ENCODE data around the gene COIL.
A peak's percentile ranks its signal among the peaks of the same experiment; 100 is the strongest.
"Not testable (repeated sequence)": the region's sequence is repeated elsewhere in the genome, so short reads cannot be mapped to it uniquely, and the experiment has no call there.

The COIL gene

DNA sequence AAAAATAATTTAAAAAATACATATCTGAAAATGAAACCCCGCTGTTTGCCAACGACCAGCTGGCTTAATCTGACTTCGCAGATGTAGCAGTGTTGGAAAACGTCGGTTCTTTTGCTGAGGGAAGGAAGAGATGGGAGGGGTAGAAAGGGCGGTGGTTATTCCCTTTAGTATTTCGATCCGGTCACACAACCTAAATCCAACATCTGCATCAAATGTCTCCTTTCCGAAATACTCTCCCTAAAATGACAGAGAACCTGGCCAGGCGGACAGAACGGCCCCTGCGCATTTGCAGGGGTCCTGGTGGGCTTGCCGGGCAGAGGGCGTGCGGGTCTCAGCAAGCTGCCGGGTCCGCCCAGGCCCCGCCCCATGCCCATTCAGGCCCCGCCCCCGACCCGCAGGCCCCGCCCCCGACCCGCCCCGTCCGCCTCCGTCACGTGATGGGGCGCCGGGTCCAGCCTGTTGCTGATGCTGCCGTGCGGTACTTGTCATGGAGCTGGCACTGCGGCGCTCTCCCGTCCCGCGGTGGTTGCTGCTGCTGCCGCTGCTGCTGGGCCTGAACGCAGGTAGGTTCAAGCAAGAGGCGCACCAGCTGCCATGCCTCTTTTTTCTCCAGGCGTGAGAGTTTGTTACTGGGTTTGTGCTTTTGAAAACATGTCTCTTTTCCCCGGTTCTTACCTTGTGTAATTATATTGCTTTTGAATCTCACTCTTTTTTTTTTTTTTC lies 17.0 kb upstream of the COIL start, which contains the start of gene SCPEP1:
Gene SCPEP1 (plus strand): TSS at position 459 of the 723 bp plus-strand sequence. CDS start 29 bp downstream, at position 488.
- peak; percentile 84 for DNase-seq

- no peak for DNase-seq
Measured at GRCh38 chr17:56976941-56977608, 16.2 kb upstream of the COIL start.

DNA sequence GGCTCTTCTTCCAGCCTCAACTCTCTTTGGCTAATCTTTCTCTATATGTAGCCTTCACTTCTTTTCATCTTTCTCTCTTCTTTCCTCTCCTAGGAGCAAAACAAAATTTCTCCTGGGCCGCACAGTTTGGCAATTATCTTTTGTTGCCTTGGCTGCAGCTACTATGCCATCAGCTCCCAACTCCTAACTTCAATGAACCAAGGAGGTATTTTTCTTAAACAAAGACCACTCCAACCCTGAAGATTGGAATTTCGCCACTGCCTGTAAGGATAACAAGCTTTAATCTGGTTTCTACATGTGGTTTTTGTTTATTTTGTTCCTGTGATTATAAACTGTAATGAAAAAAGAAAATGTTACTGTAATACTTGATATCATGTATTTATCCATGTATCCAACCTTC lies 14.8 kb upstream of the COIL start:
- no peak for DNase-seq

- no peak for DNase-seq
Measured at GRCh38 chr17:56974055-56974454, 13.2 kb upstream of the COIL start.

GRCh38 chr17:56973520-56973919 lies 12.7 kb upstream of the COIL start:
- DNase-seq, result peak; percentile 40

DNA sequence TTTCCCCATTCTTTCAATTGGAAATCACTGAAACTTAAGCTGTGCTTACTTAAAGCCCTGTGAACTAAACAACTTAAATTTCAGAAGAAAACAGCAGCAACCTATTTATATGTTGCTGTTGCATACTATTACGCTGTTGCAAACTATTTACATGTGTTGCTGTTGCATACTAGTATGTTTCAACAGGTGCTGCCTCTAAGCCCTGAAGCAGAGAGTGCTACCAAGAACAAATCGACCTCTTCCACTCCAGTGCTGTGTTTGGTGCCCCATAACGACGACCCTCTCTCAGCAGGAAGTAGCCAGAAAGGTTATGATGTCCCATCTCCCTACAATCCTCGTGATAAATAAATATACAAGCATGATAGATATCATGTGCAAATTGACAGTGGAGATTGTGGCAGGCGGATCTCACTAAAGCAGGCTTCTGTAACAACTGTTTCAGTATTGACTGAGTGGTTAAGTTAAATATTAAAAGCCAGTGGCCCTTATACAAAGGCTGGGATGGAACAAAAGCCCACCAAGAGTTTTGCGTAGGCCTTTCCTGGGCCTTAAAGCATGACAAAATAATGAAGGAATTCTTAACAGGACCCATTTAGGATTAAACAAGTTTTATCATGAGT lies 11.4 kb upstream of the COIL start:
- DNase-seq, result no peak

DNA sequence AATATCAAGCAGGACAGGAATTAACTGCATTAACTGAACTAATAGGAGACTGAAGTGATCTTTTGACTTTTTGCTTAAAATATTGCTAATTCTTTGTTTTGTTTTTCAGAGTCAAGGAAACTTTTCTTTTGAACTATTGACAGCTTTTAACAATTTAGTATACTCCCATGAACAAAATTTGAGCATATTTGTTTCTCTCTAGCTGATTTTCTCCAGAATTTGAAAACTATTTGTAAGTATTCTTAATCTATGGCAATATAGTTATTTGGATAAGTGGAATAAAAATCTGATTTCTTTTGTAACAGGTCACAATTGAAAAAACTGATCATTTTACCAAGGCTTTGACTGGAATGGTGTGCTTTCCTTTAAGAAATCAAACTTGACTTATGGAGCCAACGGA lies 10.1 kb upstream of the COIL start:
- no peak for DNase-seq

- peak; percentile 91 for DNase-seq
Measured at GRCh38 chr17:56966338-56966737, 5.5 kb upstream of the COIL start.

GRCh38 chr17:56965681-56966080 lies 4.8 kb upstream of the COIL start:
- DNase-seq, result not testable (repeated sequence)

DNA sequence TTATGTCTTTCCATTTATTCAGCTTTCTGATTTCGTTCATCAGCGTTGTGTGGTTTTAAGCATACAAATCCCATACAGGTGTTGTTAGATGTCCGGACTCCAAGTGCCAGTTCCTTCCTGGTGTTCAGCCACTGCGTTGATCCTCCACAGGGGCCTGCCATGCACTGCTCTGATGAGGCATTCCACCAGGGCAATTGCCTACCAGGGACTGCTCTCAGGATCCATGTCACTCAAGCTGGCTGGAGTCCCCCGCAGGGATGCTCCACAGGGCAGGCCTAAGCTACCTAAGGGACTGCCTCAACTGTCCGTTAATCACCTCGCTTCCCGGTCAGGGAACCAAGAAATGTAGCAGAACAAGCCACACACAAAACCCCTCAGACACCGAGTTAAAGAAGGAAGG lies 4.4 kb upstream of the COIL start:
- DNase-seq, result not testable (repeated sequence)

DNA sequence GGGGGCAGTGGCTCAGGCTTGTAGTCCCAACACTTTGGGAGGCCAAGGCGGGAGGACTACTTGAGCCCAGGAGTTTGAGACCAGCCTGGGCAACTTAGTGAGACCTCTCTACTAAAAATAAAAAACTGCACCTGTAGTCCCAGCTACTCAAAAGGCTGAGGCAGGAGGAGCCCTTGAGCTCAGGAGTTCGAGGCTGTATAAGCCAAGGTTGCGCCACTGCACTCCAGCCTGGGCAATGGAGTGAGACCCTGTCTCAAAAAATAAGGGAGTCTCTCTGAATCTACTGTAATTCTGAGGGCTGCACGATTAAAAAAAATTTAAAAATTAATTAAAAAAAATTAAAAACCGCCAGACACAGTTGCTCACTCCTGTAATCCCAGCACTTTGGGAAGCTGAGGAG lies 3.9 kb downstream of the COIL start:
- DNase-seq, result no peak

- DNase-seq, result no peak
Measured at GRCh38 chr17:56949595-56949994, 11.3 kb downstream of the COIL start.

DNA sequence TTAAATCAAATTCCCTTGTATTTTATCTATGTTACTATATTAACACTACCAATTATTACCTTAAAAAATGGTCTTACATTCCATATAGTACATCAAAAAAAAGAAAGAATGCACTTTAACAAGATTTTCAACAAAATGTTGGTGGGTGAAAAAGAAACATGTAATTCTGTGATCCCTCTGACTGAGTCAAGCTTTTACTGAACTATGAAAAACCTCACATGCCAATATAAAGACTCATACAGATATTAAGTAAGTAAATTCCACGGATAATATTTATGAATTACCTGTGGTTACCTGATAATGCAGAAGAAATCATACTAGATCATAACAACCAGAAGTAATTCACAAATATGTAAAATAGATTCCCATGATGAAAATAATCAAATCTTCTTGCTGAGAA lies 12.4 kb downstream of the COIL start:
- no peak for DNase-seq

DNA sequence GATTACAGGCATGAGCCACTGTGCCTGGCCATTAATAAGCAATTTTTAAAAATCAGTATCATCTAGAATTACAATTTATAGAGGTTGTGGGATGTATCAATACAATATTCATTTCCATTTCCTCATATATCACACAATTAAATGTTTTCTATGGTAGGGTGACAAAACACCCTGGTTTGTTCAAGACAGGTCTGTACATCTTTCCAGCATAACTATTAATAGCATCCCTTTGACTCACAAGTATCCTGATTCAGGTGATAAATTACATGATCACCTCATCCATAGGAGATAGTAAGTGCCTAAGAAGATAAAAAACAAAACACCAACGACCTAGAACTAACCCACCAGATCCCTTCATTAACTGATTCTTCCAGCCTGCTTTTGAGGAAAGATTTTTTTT lies 13.1 kb downstream of the COIL start:
- no peak for DNase-seq

DNA sequence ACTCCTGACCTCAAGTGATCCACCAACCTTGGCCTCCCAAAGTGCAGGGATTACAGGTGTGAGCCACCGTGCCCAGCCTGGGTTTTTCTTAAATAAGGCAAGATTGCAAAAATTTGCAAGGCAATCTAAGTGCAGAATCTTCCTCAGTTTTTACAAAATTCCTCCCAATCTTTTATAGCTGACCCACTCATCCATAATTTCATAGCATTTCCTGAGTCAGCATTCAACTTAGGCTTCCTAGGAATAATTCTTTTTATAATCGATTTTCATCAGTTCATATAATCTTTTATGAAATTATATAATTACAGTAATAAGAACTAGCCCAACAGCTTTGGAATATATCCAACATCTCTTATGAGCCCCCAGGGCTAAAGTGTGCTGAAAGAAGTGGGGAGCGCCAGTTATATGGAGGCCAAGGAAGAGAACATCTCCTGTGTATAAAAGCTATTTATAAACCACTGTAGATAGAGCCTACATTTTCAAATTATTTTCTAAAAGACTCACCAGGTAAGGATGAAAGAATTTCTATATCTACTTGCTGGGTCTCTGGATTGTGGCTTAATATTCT lies 14.8 kb downstream of the COIL start:
- no peak for DNase-seq

GRCh38 chr17:56943505-56944125 lies 17.2 kb downstream of the COIL start:
- DNase-seq, result no peak

DNA sequence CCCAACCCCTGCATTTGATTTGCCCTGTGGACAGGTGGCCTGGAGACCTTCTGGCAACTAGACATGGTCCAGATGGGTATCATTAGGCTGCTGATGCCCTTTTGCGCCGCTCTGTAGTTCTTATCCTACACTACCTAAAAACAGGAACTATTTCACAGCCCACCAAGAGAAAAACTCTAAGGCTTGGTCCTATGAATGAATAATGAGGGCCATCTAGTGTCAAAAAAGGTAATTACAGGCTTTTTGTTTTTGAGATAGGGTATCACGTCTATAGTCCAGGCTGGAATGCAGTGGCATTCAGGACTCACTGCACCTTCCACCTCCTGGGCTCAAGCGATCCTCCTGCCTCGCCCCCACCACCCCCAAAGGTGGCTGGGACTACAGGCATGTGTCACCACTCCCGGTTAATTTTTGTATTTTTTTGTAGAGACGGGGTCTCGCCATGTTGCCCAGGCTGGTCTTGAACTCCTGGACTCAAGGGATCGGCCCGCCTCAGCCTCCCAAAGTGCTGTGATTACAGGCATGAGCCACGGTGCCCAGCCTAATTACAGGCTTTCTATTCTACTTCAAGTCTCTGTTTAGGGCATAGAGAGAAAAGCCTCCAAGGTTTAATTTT lies 20.9 kb downstream of the COIL start:
- peak; percentile 75 for DNase-seq

GRCh38 chr17:56938206-56938605 lies 22.6 kb downstream of the COIL start:
- DNase-seq, result not testable (repeated sequence)

GRCh38 chr17:56937687-56938086 lies 23.2 kb downstream of the COIL start:
- no peak for DNase-seq

DNA sequence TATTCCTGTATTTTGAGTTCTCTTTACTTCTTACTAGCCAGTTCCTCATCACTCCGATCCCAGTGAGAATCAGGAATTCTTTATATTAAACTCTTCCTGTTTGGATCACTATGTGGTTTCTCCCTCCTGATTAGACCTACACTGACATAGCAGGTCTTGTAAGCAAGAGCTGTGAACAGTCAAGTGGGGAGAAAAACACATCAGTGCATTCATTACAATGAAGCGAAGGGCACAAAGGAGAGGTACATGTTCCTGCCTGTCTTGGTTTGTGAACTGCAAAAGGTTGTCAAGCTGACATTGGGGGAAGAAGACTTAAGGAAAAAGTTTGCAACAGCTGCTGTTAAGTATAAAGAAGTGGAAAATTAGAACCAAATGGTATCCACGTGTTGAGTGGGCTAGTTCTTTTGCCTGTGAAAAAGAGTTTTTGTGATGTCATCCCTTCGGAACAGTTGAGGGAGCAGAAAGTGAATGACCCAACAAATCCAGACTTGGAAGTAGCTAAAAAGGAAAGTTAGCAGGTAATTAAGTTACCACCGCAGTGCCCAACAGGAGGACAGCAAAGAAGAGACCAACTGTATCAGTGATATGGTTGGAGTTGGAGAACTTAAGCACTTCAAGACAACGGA lies 24.0 kb downstream of the COIL start:
- no peak for DNase-seq

GRCh38 chr17:56935461-56935860 lies 25.4 kb downstream of the COIL start:
- no peak for DNase-seq

DNA sequence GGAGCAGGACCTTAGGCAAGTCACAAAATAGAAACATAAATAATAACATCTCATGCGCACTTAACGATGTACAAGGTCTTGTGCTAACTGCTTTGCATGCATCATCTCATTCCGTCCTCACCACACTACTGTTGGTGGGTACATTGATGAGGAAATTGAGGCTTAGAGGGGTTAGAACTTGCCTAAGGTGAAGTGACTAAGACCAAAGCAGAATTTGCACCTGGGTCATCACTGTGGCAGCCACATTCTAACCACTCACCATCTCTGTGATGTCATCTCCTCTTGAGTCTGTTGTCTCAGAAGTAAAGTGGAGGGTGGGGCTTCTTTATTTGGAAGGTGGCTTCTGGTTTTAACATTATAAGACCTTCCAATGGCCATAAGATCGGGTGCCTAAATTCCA lies 26.6 kb downstream of the COIL start:
- no peak for DNase-seq
